K562 (cell line): ENCODE measurements around the gene MTF1.

ENCODE experiments used
- CTCF ChIP-seq, 3 experiments: IDR thresholded peaks in 2 of 3; conservative IDR thresholded peaks in 1 of 3; 2 replicates each; pipeline ENCODE4 v1.5.1; 2011 to 2012; ENCODE audit warnings: low read length in 3 of 3, mild to moderate bottlenecking in 3 of 3, control low read depth in 2 of 3, improper control_type of control experiment in 1 of 3, inconsistent platforms in 1 of 3, low read depth in 1 of 3, mixed read lengths in 1 of 3, moderate library complexity in 1 of 3; ENCODE audit not compliant: insufficient read depth in 2 of 3
- POLR2A ChIP-seq: fragments of 450-650 bp; conservative IDR thresholded peaks from 2 replicates; pipeline ENCODE4 v1.6.1; 2016
- PURB ChIP-seq: sonication (generic); formaldehyde crosslinking; IDR thresholded peaks from 2 replicates; pipeline ENCODE4 v1.9.0; 2021; ENCODE audit warnings: low read depth, mild to moderate bottlenecking, missing genetic modification reagents
- SP1 ChIP-seq: sonication (generic); formaldehyde crosslinking; IDR thresholded peaks from 2 replicates; pipeline ENCODE4 v1.8.1; 2022; ENCODE audit warnings: mild to moderate bottlenecking, missing genetic modification reagents
- SPI1 ChIP-seq: IDR thresholded peaks from 2 replicates; pipeline ENCODE4 v1.6.1; 2011; ENCODE audit warnings: low read depth, low read length, control low read depth, borderline replicate concordance
- ZNF12 ChIP-seq: sonication (generic); formaldehyde crosslinking; IDR thresholded peaks from 2 replicates; pipeline ENCODE4 v1.4.0; 2020; ENCODE audit warnings: mild to moderate bottlenecking, missing genetic modification reagents
- ZNF444 ChIP-seq: fragments of 250-450 bp; sonication (Bioruptor Pico); IDR thresholded peaks from 2 replicates; pipeline ENCODE4 v1.4.0; 2020; ENCODE audit warnings: mild to moderate bottlenecking, moderate library complexity
- TF ChIP-seq, protein P1 (sequence below), 2 experiments: IDR thresholded peaks; 2 replicates each; pipeline ENCODE4 v1.6.1; 2011; ENCODE audit warnings: borderline replicate concordance in 1 of 2, control low read depth in 1 of 2, low read depth in 1 of 2, low read length in 1 of 2, mild to moderate bottlenecking in 1 of 2, mixed read lengths in 1 of 2, moderate library complexity in 1 of 2; ENCODE audit not compliant: insufficient read depth in 1 of 2, insufficient read length in 1 of 2, poor library complexity in 1 of 2, severe bottlenecking in 1 of 2; ENCODE audit errors: extremely low read depth in 1 of 2

GRCh38 chr1:37893673-37894072 is 34.3 kb upstream of the MTF1 start:
- TF ChIP-seq POLR2A (no peak), CTCF (IDR thresholded peaks at IDR 0.05 in 2 of 3, conservative IDR thresholded peaks at IDR 0.05 in 1 of 3; ENCODE audit: insufficient read depth in 2 of 3, low read depth in 1 of 3, low read length in 3 of 3) (no peak), ZNF444 (CRISPR knock-in tag) (no peak), PURB (CRISPR knock-in tag) (no peak), ZNF12 (no peak), SPI1 (no peak), SP1 (CRISPR knock-in tag) (no peak)
- TF ChIP-seq, protein P1, sequence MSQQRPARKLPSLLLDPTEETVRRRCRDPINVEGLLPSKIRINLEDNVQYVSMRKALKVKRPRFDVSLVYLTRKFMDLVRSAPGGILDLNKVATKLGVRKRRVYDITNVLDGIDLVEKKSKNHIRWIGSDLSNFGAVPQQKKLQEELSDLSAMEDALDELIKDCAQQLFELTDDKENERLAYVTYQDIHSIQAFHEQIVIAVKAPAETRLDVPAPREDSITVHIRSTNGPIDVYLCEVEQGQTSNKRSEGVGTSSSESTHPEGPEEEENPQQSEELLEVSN (IDR thresholded peaks at IDR 0.05; ENCODE audit: borderline replicate concordance in 1 of 2, extremely low read depth in 1 of 2, insufficient read depth in 1 of 2, insufficient read length in 1 of 2, low read depth in 1 of 2, low read length in 1 of 2, poor library complexity in 1 of 2, severe bottlenecking in 1 of 2), result no peak
